HG02884 (cell line): ENCODE data around the gene DUOXA2.
"Not testable (repeated sequence)": the region's sequence is repeated elsewhere in the genome, so short reads cannot be mapped to it uniquely, and the experiment has no call there.

Experiments
- ATAC-seq: cut with Tn5 transposase; IDR thresholded peaks from one replicate; pipeline ENCODE4 v1.9.1; 2021; ENCODE audit warnings: mild to moderate bottlenecking, moderate library complexity; ENCODE audit not compliant: unreplicated experiment

Gene DUOXA2

DNA sequence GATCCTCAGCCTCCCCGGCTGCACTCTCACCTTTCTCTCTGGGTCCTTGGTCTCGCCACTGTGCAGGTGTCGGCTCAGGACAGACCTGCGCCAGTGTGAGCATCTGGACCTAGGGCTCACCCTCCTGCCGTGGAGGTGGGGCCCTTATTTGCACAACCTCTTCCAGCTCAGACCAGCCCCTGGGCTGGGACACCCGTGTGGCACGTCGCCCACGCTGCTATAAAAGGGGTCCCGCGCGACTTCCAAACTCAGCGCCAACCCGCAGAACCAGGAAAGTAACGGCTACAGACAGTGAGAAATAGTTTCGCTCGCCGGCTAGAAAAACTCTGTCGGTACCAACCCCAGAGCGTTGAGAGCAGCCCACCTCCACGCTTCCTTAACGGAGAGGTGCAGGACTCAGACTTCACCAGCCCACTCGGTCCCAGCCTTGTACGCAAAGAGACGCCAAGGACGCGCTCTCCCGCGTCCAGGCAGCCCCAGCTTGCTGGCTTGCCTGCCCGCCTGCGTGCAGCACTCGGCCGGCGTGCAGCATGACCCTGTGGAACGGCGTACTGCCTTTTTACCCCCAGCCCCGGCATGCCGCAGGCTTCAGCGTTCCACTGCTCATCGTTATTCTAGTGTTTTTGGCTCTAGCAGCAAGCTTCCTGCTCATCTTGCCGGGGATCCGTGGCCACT lies at the start of gene DUOXA2, which contains the start of gene DUOX2:
Gene DUOXA2 (plus strand): TSS at position 251 of the 675 bp plus-strand sequence. CDS start 280 bp downstream, at position 531.
Gene DUOX2 (minus strand): TSS at position 97 of the 675 bp plus-strand sequence. CDS start 761 bp downstream, outside the sequence.
- ATAC-seq = no peak

DNA sequence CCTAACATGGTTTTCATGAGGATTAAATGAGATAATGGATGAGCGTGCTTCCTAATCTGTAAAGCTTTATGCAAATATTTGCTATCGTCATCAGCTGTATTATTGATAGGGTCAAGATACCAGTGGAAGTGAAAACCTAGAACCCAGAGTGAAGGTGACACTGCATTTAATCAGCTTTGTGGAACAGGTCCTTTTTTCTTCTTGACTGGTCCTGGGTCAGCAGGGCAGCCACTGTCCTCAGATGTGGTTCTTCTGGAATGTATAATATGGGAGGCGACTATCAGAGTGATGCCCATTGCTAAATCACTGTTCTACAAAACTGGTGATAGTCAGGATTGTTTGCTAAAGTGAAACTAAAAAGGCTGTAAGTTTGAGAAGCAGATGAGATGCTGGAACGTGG lies 49.7 kb upstream of the DUOXA2 start:
- no peak for ATAC-seq

DNA sequence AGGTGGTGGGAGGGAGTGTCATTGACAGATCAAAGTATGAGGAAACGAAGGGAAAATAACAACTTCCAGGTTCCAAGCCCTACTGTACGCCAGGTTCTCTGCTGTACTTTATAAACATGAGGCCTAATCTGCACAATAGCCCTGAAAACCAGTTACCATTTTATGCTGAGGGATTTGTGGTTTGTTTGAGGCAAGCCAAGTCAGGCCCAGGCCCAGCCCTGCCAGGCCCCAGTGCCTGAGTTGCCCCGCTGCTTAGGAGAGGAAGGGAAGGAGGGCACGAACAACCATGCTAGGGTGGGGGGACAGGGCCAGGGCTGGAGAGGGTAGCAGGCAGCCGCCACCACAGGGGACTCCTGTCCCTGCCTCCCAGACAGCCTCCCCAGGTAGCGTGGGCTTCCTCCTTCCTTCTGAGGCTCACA lies 44.2 kb upstream of the DUOXA2 start:
- not testable (repeated sequence) for ATAC-seq

DNA sequence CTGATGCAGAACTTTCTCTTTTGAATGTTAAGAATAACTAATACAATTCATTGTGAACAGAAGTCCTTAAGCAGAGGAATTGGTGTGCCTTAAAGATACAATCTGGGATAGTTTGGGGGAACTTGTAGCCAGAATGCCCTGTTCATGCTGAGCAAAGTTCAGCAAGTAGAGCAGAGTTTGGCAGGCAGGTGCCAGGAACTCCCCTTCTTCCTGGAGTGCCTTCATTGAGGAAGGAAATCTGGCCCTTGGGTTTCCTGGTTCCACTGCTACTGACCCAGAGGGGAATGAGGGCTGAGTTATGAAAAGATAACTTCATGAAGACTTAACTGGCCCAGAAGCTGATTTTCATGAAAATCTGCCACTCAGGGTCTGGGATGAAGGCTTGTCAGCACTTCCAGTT lies 40.5 kb upstream of the DUOXA2 start:
- not testable (repeated sequence) for ATAC-seq

DNA sequence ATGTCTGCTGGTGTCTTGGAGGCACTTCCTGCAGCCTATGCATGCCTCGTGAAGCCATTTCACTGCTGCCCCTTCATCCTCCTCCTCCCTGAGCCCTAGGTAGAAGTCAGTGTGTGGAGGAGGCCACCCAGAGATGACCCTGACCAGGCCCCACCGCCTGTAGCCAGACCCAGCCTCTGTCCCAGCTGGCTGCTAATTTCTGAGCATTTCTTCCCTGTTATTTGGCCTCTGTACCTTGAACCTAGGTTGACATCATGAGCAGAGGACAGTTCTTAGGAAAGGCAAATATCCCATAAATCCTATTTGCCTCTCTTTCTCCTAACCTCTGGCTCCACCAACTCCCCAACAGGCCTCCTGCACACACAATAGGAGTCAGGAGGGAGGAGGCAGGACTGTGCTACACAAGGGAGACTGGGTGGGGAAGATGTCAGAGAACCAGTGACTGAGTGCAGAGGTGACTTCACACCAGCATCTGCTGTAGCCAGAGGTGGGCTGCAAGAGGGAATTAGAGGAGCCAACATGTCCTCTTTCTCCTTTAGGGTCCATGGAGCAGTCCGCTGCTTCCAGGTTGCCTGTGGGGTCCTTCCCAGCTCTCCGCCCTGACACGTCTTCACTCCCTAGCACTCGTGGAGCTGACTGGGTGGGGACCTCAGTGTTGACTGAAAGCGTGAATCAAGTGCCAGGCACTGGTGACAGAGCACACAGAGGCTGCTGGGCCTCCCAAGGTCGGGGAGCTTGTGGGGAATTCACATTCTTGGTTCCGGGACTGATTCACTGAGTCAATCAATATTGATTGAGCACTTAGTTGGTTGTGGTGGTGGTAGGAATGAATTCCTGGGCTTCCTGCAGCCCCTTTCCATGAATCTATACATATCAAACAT lies 38.4 kb upstream of the DUOXA2 start:
- not testable (repeated sequence) for ATAC-seq

DNA sequence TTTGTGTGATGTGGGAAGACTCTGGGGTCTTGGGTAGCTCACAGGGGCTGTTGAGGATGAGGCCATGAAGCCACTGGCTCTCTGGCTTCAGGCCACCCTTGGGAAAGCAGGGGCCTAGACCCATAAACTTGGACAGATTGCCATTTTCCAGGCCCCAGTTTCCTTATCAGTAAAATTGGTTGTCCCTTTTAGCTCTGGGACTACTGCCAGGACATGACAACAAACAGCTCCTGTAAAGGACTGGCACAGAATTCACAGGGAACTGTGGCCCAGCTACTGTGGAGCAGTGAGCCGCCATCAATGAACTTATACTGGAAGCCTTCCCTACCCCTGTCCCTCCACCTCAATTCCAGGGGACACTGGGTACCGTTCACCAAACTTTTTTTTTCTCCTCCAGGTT lies 36.7 kb upstream of the DUOXA2 start:
- not testable (repeated sequence) for ATAC-seq

DNA sequence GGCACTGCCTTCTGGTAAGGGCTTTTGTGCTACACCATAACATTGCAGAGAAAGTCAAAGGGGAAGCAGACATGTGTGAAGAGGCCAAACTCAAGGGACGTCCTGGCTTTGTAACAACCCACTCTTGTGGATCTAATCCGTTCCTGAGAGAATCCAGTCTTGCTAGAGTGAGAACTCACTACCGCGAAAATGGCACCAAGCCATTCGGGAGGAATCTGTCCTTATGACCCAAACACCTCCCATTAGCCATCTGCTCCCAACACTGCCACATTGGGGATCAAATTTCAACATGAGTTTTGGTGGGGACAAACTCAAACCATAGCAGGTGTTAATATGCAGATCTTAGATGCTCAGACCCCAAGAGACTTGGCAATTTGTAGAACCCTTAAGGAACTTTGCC lies 34.9 kb upstream of the DUOXA2 start:
- ATAC-seq = not testable (repeated sequence)

DNA sequence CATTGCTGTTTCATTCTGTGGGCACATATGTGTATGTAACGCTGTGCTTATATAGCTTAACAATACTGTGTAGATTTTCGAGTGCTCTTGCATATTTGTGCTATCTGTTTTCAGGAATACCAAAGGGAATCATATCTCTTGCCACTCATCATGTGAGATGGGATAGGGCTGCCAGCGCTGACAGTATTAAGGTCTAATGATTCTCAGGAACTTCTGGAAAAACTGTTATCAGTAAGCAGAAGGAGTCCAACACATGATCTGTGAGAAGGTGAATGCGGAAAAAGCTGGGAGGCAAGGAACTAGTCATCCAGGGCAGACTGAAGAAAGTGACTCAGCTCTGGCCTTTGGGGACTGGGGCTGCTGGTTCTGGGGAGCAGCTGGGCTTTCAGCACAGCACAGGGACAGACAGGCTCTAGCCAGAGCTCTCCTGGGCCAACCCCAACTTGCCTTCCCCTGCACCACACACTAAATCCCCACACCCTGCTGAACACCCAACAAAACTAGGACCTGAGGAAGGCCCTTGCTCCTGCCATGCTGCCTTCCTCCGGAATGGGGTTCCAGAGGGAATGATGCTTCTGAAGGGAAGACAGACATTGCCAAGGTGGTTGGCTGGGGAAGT lies 34.4 kb upstream of the DUOXA2 start:
- ATAC-seq = not testable (repeated sequence)

DNA sequence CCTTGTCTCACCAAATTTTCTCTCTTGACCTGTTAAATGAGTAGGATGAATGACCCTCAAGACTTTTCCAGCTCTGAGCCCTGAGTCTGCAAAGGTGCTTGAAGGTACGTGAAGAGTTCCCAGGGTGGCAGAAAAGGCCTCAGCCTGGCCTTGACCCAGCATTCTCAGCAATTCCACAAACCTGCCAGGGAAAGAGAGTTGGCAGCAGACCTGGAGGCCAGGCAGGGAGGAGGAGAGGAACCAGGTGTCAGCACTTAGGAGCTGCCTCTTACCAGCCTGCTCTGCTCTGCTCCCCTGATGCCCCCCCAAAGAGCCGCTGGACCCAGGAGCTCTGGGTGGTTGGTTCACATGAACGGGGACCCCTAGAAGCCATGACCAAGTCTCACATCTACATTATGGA lies 33.5 kb upstream of the DUOXA2 start:
- not testable (repeated sequence) for ATAC-seq

DNA sequence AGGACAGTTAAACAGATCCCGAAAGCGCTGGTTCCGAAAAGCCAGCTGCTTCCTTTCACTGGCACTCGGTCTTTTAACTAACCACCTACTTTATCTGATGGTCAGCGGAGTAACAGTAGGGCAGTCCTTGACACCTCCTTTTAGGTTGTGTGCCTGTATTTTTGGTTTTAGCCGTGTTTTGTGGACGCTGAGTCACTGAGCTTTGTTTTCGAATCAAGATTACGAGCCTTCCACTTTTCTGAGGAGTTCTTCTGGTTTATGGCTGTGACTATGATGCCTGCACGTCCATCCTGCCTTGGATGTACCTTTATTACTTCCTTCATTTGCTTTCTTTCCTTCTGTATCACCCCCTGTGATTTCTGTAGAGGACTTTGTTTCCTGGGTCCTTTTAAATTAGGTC lies 31.7 kb upstream of the DUOXA2 start:
- ATAC-seq = not testable (repeated sequence)

DNA sequence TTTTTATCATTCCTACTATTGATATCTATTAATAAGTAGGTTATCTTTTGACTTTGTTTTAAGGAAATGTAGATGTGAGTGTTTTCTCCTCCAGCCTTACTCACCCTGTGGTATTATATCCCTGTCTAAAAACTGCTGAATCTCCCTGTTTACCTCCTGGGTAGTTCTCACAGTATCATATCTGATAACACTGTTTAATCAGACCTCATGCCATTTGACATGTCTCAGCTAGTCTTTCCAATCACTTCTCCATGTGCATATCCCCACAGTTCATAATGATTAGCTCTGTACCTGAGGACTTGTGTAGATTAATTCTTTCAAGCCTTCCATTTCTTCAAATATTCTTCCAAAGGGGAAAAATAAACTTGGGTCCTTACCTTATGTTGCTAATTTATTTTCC lies 30.9 kb upstream of the DUOXA2 start:
- no peak for ATAC-seq

DNA sequence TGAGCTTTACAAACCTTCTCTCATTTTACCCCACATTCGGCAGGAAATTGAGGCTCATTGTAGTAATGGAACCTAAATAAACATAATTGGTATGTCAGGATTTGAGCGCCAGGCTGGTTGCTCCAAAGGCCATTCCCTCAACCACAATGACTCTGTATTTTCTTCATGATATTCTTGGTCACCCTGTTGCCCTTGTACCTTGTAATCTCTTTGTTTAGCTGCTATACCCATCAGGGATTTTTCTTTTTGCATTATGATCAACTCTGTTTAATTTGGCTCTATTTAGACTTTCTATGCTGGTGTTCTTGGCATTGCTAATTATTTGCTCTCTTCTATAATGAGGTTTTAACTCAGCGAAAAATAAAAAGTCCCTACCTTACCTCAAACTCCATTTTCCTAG lies 30.0 kb upstream of the DUOXA2 start:
- no peak for ATAC-seq

DNA sequence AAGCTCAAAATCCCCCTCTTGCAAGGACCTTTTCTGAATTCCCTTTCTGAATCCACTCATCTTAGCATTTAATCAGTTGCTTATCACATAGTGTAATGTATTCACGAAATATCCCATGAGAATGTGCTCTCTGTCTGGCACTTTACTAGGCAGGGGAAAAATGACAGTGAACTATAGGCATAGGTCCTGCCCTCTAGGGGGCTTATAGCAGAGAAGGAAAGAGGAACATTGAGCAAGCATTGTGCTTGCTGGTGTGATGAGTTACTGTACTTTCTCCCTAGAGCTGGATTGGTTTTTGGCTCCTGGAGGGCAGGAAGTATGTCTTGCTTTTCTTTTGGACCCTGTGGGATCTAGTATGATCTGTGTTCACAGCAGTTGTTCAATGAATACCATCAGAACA lies 26.6 kb upstream of the DUOXA2 start:
- ATAC-seq = no peak

DNA sequence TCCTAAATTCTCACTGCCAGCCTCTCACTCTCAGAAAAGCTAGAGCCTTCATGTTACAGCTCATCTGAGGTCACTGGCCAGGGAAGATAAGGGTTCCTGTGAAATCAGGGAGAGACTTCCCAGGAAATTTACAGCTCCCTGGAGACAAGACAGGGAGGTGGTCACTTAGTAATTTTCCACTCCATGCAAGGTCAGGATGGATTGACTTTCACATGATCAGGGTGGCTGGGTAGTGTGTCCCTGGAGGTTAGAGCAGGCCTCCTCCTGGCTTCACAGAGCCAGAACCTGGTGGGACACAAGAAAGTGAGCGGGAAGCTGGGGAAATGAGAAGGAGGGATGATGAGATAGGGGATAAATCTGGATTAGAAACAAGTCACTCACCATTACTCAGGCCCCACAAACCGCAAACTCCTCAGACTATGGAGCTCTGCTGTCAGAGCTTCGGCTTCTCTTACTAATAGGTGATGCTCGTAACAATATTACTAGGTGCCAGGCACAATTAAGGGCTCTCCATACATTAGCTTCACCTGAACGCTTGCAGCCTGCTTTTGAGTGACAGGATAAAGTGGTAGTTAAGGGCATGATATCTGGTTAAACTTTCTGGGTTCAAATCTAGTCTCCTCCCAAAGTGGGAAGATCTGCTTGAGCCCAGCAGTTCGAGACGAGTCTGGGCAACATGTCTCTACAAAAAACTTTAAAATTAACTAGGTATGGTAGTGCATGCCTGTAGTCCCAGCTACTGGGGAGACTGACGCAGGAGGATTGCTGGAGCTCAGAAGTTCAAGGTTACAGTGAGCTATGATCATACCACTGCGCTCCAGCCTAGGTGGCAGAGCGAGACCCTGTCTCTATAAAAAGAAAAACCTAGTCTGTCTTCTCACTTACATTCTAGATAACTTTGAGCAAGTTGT lies 25.1 kb upstream of the DUOXA2 start:
- no peak for ATAC-seq

DNA sequence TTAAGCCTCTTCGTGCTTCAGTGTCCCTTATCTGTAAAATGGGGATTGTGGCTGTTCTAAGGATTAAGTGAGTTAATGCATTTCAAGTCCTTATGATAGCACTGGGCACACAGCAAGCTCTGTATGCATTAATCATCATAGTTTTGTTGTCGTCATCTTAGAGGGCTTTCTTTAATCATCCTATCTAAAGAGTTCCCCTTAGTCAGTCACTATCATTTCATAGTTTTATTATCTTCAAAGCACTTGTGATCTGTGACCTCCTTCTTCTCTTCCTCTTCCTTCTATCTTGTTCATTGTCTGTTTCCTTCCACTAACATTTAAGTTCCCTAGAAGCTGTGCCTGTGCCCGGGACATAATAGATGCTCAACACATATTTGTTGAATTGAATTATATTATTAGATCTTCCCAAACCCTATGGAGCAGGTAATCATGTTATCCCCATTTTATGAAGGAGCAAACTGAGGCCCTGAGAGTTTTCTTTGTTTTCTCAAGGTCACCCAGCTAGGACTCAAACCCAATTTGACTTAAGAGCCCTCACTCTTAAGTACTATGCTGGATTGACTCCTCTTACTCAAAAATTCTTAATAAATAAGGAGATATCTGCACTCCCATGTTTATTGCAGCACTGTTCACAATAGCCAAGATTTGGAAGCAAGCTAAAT lies 24.3 kb upstream of the DUOXA2 start:
- no peak for ATAC-seq

DNA sequence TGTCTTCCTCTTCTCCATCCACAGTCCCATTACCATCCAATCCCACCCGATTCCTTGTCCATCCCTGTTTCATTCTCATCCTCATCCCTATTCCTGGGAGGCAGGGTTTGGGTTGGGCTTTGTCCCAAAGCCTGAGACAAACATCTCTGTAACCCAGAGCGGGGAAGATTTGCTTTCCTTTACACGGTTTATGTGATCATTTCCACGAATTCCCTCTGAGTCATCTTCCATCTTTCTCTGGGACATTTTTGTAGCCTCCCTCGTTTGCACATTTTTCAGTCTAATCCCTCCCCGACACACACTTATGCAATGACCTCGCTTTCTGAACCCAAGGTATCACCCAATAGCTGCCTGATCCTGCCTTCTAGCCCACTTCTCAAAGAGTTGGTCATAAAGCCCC lies 23.0 kb upstream of the DUOXA2 start:
- ATAC-seq = no peak

DNA sequence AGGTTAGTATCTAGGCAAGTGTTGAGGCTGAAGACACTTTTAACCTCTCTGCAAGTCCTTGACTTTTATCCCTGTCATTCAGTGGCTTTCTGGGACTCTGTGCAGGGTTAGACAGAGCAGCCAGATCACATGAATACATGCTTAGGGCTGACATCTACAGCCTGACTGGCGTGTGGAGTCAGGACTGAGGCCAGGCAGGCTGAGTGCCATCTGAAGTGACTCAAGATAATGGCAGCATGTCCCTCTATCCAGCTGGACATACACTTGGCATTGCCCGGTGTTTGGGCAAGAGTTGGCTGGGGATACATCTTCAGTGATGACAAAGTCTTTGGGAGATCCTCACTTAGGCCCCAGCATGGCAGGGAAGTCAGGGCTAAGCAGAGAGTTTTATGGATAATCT lies 22.6 kb upstream of the DUOXA2 start:
- no peak for ATAC-seq

DNA sequence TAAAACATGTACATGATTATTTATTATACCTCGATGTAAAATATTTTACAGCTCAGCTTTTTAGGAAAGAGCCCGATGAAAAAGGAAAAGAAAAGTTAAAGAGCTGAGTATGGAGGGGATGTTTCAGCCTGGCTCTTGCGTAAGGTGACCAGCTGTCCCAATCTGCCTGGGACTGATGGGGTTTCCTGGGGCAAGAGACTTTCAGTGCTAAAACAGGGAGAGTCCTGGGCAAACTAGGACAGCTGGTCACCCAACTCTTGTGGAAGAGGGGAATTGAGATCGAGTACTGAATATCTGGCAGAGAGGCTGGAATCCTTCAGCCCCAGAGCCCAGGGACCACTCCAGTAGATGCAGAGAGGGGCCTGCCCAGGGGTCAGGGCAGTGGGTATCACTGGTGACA lies 21.1 kb upstream of the DUOXA2 start:
- no peak for ATAC-seq

DNA sequence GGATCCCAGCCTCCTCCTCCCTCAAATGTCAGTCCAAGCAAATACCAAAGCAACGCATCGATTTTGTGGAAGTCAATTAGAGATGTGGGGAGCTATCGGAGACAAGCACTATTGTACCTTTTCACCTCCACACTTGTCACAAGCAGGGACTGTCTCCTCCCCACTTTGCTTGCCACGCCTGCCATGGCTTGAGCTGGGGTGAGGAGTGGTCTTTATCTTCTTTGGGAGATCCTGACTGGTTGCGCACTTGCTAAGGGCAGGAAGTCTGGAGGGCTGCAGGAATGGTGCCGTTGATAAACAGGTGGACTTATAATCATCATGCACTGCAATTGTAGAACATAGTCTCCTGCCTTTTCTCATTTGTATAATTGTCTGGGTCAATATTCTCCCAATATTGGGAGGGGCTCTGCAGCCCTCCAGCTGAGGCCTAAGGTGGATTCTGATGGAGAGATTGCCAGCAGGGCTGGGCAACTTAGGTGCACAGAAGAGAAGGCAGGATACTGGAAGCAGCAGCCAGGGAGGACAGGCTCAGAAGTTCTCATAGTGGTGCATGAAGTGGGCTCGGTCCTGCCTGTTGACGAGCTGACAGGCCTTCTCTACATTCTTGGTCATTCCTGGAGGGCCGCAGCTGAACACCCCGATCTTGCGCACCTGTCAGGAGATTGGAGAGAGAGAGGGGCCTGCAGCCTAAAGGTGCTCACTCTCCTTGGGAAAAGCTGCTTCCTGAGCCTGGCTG lies 20.3 kb upstream of the DUOXA2 start:
- no peak for ATAC-seq
